SH-SY5Y (cell line): ENCODE results near the gene PITPNC1.

ENCODE experiments used
- GATA2 ChIP-seq: IDR thresholded peaks from 2 replicates; pipeline ENCODE4 v1.6.1; 2011; ENCODE audit warnings: mild to moderate bottlenecking, low read depth, low read length
- GATA3 ChIP-seq: IDR thresholded peaks from 2 replicates; pipeline ENCODE4 v1.6.1; 2011; ENCODE audit warnings: low read depth, mild to moderate bottlenecking, low read length, moderate library complexity

GRCh38 chr17:67500677-67501300 is 123.7 kb downstream of the PITPNC1 start:
- no peak for TF ChIP-seq GATA2
- no peak for TF ChIP-seq GATA3
